ENCODE measurements around the gene DPP6. TPM values are rescaled to one million over a fixed set of nuclear protein-coding genes. Genes with fewer than 3 reads are reported as not detected.

Gene DPP6
- total RNA-seq, 2 experiments from 2014 or later: not detected

- no peaks in the 10 kb centered on the region for H4K20me1 ChIP-seq (ENCODE audit: insufficient read depth, low read length)
- H3K9me3 ChIP-seq (ENCODE audit: low read length): no peaks in the 10 kb centered on the region
- CTCF ChIA-PET (ENCODE audit: unreplicated experiment): interaction anchor here (0.5 kb wide), 1 partner anchor 9 kb away, joined by 3 read pairs; no protein-coding TSS in a partner anchor
- H3K27ac ChIP-seq (ENCODE audit: low read depth, low read length, poor library complexity, severe bottlenecking): no peak overlapping the region
- no peaks in the 10 kb centered on the region for H3K4me1 ChIP-seq (ENCODE audit: insufficient read depth, low read length, poor library complexity, severe bottlenecking)
- POLR2A ChIA-PET: interaction anchor here (0.5 kb wide), 1 partner anchor 82 kb away, joined by 3 read pairs; no protein-coding TSS in a partner anchor
- TF ChIP-seq EZH2phosphoT487 (IDR thresholded peaks at IDR 0.05; ENCODE audit: borderline replicate concordance, low read depth, low read length) (no peak), CTCF (conservative IDR thresholded peaks at IDR 0.05; ENCODE audit: low read length) (no peak)
- intact Hi-C loops (cut with micrococcal nuclease; ENCODE audit: unreplicated experiment): no loop called here
- no peaks in the 10 kb centered on the region for H3K79me2 ChIP-seq (ENCODE audit: insufficient read depth, low read depth, low read length)
- no TSS peak for BruUV-seq (replicated peaks)
- DNase-seq (ENCODE audit: low spot score): no peak
- no peaks in the 10 kb centered on the region for H3K9me2 ChIP-seq (ENCODE audit: insufficient read depth, low read length)
- no peaks in the 10 kb centered on the region for H3K36me3 ChIP-seq (ENCODE audit: insufficient read depth, low read length)
- H2AFZ ChIP-seq (ENCODE audit: low read length): no peak overlapping the region
- no peak overlapping the region for H3K4me3 ChIP-seq (ENCODE audit: low read depth, low read length, poor library complexity, severe bottlenecking)
- no peak overlapping the region for H3K4me2 ChIP-seq (ENCODE audit: low read length)
Measured at GRCh38 chr7:154433632-154434598, 381.7 kb downstream of the DPP6 start.

GRCh38 chr7:154436560-154436959, 384.4 kb downstream of the DPP6 start:
- Histone ChIP-seq H3K9me2 (ENCODE audit: insufficient read depth, low read length) (no peaks in the 10 kb centered on the region), H3K4me1 (ENCODE audit: insufficient read depth, low read length, poor library complexity, severe bottlenecking) (no peaks in the 10 kb centered on the region), H3K79me2 (ENCODE audit: insufficient read depth, low read depth, low read length) (no peaks in the 10 kb centered on the region), H4K20me1 (ENCODE audit: insufficient read depth, low read length) (no peaks in the 10 kb centered on the region), H3K4me3 (ENCODE audit: low read depth, low read length, poor library complexity, severe bottlenecking) (no peak overlapping the region), H3K4me2 (ENCODE audit: low read length) (no peak overlapping the region), H3K27ac (ENCODE audit: low read depth, low read length, poor library complexity, severe bottlenecking) (no peak overlapping the region), H2AFZ (ENCODE audit: low read length) (no peak overlapping the region), H3K9me3 (ENCODE audit: low read length) (no peaks in the 10 kb centered on the region), H3K36me3 (ENCODE audit: insufficient read depth, low read length) (no peaks in the 10 kb centered on the region)
- ChIA-PET CTCF (ENCODE audit: unreplicated experiment) (no interaction called here), POLR2A (no interaction called here)
- BruUV-seq (replicated peaks): no TSS peak
- no peak for DNase-seq (ENCODE audit: low spot score)
- TF ChIP-seq CTCF (conservative IDR thresholded peaks at IDR 0.05; ENCODE audit: low read length): no peak
- no peak for TF ChIP-seq EZH2phosphoT487 (IDR thresholded peaks at IDR 0.05; ENCODE audit: borderline replicate concordance, low read depth, low read length)
- intact Hi-C loops (cut with micrococcal nuclease; ENCODE audit: unreplicated experiment): no loop called here

GRCh38 chr7:154437234-154437633, 385.0 kb downstream of the DPP6 start:
- Histone ChIP-seq H3K79me2 (ENCODE audit: insufficient read depth, low read depth, low read length) (no peaks in the 10 kb centered on the region), H3K4me3 (ENCODE audit: low read depth, low read length, poor library complexity, severe bottlenecking) (no peak overlapping the region), H3K4me2 (ENCODE audit: low read length) (no peak overlapping the region), H3K4me1 (ENCODE audit: insufficient read depth, low read length, poor library complexity, severe bottlenecking) (no peaks in the 10 kb centered on the region), H2AFZ (ENCODE audit: low read length) (no peak overlapping the region), H3K27ac (ENCODE audit: low read depth, low read length, poor library complexity, severe bottlenecking) (no peak overlapping the region), H4K20me1 (ENCODE audit: insufficient read depth, low read length) (no peaks in the 10 kb centered on the region), H3K9me2 (ENCODE audit: insufficient read depth, low read length) (no peaks in the 10 kb centered on the region), H3K36me3 (ENCODE audit: insufficient read depth, low read length) (no peaks in the 10 kb centered on the region), H3K9me3 (ENCODE audit: low read length) (no peaks in the 10 kb centered on the region)
- DNase-seq (ENCODE audit: low spot score): no peak
- ChIA-PET POLR2A (no interaction called here), CTCF (ENCODE audit: unreplicated experiment) (no interaction called here)
- TF ChIP-seq EZH2phosphoT487 (IDR thresholded peaks at IDR 0.05; ENCODE audit: borderline replicate concordance, low read depth, low read length): no peak
- no peak for TF ChIP-seq CTCF (conservative IDR thresholded peaks at IDR 0.05; ENCODE audit: low read length)
- no TSS peak for BruUV-seq (replicated peaks)
- intact Hi-C loops (cut with micrococcal nuclease; ENCODE audit: unreplicated experiment): no loop called here
